ENCODE measurements around the gene AGFG1.

Gene AGFG1

DNA sequence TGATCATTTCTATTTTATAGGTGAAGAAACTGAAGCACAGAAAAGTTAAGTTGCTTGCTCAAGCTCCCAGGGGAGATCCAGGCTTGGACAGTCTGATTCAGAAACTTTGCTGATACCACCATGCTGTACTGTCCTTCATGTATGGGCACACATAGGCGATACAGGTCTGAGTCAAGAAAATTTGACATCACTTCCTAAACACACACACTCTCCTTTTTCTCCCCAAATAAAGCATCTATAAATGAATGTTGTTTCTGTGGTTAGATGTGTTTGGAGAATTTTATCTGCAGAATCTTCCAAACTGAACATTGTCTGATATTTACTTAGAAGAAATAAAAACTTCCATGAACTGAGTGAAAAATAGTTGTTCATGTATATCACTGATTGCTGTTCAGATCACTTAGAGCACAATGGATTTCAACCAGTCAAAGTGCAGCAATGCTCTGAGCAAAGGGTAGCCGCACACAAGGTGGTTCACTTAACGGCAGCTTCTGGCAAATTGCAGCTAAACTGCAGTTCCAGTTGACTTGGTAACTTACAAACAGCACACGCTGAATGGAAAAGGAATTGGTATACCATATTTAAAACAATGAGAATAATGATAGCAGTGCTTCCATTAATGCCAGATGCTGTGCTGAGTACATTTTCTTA lies 10.0 kb upstream of the AGFG1 start:
- DNase-seq (ENCODE audit: low spot score): peak; percentile 21

DNA sequence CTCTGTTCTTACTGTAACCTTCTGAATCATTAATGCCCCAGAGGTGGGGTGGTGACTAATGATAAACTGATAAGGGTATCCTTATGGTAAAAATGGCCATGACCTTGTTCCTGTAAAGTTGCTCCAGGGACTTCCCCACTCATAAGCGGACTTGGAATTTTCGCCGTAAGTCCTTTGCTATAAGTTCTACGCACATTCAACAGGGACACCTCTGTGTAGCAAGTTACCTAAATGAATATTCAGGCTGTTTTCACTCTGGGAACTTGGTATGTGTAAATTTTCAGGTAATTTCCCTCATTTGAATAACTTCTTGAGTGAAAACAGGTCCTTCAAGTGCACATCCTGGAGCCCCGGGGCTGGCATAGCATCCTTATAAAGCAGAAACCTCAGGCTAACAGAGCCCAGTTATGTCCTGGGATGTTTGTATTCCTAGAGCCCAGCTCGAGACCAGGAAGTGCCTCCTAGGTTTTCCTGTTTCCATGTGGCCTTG lies 9.4 kb upstream of the AGFG1 start:
- no peak for DNase-seq (ENCODE audit: low spot score)

DNA sequence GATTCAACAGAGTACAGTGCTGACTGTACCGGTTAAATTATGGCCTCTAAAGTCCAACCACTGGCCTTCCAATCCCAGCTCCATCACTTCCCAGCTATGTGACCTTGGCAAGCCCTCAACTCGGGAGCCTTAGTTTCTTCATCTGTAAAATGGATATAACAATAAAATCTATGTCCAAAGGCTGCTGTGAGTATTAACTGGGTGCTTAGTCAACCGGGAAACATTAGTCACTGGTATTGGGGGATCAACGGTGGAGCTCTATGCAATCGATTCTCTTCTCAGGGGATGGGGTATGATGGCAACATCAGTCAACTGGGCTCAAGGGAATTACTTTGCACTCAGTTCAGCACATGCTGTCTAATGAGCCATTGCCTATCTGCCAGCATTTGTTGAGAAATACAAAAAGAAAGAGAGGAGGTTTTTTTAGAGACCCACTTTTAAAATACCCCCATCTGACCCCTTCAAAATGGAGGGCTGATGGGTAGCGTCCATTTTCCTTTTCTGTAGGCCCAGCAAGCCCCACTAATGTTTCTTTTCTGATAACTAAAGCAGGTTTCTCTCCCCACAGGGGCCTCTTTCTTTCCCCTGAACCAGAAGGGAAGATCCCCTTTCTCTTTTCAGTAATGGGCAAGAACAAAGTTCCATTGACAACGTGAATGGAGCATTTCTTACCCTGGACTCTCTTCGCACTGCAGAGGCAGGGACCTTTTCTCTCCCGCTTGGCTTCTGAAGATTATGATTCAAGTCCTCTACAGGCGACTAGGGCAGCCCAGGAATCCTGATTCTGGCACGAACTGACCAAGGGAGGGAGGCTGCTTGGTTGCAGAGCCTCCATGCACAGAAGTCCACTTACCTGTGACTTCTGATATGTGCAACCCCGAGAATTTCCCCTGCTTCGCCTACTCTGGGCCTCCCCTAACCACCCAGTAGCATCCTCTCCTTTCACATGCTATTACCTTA lies 8.7 kb upstream of the AGFG1 start:
- peak; percentile 20 for DNase-seq (ENCODE audit: low spot score)

DNA sequence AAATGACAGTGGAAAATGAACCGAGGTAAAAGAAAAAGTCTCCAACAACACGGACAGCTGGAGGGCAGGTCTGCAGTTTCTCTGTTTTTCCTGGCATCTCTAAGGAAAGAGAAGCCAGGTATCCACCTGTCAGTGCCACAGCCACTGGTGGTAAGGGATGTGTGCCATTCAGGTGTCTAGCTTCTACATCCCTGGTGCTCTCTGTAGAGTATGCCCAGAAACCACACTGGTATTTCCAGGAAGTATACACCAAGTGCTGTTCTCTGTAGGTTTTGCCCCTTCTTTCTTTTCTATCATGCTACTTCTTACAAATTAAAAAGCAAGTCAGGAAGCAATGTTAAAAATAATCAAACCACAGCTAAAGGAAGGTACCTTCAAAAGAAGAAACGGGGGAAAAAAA lies 7.6 kb upstream of the AGFG1 start:
- DNase-seq (ENCODE audit: low spot score): peak; percentile 63

DNA sequence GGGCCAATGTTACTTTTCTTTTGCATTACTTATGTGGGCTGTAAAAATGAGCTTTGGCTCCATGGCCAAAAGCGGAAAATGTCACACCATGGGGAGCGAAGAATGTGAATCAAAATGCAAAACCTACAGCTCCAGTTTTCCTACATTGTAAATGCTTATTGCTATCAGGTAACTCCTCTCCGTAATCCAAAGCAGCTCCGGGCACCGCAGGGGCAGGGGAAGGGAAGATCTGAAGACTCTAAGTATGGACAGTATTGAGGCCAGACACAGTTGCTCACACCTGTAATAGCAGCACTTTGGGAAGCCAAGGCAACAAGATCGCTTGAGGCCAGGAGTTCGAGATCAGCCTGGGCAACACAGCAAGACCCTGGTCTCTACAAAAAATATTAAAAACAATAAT lies 7.1 kb upstream of the AGFG1 start:
- DNase-seq (ENCODE audit: low spot score): no peak

DNA sequence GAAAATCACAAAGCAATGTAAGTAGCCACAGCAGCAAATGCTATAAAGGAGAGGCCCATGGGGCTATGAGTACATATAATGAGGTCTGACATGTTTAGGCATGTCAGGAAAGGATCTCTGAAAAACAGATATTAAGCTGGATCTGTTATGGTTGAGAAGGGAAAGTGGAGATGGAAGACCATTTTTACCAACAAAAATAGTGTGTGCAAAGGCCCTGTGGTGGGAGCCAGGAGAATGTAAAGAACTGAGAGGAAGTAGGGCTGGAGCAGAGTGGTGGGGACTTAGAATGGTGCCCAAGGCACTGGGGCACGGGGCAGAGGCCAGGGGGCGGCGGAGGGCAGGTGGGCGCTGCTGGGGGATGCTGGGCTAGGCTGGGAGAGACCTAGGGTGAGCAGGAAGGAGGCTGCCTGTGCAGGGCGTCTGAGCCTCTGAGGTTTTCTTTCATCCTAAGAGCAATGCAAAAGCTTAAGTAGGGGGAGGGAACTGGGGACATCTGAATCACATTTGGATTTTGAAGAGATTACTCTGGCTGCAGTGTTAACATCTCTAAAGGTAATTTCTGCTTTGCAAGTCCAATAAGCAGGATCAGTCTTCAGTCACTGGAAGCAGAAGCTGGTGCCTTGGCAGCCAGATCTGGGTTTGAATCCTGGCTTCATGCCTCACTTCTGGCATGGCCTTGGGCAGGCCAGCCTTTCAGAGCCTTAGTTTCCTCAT lies 4.9 kb upstream of the AGFG1 start:
- DNase-seq (ENCODE audit: low spot score): no peak

DNA sequence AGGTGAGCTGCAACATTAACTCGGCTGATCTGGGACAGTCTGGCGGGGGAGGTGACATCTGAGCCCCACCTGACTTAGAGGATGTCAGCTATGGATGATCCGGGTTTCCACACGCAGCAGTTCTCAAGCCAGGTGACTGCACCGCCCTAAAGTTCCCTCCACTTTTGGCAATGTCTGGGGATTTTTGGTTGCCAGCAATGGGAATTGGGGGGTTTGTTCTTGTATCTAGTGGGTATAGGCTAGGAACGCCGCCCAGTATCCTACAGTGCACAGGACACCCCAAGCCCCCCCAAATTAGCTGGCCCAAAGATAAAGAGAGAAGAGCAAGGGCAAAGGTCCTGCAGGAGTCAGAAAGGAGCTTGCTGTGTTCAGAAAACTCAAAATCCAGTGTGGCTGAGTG lies 544 bp upstream of the AGFG1 start:
- no peak for DNase-seq (ENCODE audit: low spot score)

DNA sequence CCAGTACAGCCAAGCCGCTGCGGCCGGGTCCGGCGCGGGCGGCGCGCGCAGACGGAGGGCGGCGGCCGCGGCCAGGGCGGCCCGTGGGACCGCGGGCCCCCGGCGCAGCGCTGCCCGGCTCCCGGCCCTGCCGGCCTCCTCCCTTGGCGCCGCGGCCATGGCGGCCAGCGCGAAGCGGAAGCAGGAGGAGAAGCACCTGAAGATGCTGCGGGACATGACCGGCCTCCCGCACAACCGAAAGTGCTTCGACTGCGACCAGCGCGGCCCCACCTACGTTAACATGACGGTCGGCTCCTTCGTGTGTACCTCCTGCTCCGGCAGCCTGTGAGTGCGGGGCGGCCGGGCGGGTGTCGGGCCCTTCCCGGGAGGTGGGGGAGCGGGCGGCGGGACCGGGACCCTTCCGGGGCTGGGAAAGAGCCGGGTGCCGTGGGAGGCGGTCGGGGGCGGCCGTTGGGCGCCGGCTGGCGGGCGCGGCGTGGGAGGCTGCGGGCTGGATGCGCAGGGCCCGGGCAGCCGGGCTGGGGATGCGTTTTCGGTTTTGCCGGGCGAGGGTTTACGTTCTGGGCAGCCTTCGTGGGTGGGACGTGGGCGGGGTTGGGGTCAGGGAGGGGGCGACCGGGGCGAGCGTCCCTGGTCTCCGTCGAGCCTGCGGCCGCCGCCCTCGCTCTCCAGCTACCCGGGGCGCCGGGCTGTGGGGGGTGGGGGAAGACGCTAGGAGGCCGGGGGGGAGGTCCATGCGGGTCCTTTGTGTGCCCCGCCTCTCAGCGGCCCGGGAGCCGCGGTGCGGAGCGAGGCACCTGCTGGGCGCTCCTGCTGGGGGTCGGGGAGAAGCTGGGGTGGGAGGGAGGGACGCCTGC lies 537 bp downstream of the AGFG1 start:
- DNase-seq (ENCODE audit: low spot score): peak; percentile 38

DNA sequence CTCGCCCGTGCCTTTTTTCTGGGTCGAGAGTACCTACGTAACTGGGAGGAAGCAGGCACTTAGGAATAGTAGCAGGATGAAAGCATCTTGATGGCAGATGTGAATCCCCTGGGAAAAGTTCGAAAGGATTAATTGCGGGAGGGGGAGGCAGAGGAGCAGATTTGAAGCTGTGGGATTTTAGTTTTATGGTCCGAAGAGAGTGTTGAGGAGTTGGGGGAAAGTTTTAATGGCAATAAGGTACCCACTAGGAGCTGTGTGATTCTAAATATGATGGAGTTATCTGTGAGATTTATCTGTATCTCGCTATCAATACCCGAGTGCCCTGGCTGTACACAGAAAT lies 1.1 kb downstream of the AGFG1 start:
- DNase-seq (ENCODE audit: low spot score): no peak

DNA sequence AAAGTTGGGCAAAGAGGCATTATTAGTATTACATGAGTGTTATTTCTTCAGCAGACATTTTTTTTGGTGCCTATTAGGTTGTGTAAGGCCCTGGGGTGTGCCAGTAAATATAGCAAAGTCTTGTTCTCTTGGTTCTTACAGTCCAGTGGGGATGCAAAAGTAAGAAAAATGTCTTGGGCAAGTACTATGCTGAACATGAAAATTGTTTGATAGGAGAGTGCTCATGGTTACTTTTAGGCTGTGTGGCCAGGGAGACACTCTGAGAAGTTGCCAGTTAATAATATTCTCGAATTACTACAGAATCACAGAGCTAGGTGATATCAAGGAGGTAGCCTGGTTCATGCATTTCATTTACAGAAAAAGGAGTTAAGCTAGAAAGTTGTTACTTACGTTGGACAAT lies 1.9 kb downstream of the AGFG1 start:
- DNase-seq (ENCODE audit: low spot score): no peak

DNA sequence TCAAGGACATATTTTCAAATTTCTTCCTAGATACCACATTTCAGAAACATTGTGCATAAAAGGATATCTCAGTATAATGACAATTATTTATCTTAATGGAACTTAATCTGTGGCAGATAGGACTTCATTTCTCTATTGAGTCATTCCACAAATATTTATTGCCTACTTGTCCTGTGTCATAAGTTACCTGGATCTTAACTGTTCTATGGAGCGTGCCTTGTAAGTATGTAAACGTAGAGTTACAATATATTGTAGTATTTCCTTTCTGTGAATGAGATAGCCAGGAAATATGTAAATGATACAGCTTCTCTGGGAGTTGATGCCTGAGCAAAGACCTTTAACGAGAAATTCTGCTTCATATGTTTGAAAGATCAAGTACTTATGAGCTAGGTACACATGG lies 2.5 kb downstream of the AGFG1 start:
- DNase-seq (ENCODE audit: low spot score): no peak

DNA sequence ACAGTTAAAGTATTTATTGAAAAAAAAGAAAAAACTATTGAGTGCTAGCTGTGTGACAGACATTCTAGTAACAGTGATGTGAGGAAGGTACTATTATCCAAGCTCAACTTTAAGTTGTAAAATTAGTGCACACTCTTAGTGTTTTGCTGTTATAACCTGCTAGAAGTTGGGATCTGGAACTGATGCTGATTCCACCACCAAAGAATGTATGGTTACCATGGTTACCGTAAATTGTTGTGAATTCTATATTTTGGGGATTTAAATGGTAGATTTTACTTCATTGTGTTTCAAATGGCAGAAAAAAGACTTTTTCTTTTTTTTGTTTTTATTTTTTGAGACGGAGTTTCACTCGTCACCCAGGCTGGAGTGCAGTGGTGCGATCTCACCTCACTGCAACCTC lies 5.3 kb downstream of the AGFG1 start:
- no peak for DNase-seq (ENCODE audit: low spot score)

DNA sequence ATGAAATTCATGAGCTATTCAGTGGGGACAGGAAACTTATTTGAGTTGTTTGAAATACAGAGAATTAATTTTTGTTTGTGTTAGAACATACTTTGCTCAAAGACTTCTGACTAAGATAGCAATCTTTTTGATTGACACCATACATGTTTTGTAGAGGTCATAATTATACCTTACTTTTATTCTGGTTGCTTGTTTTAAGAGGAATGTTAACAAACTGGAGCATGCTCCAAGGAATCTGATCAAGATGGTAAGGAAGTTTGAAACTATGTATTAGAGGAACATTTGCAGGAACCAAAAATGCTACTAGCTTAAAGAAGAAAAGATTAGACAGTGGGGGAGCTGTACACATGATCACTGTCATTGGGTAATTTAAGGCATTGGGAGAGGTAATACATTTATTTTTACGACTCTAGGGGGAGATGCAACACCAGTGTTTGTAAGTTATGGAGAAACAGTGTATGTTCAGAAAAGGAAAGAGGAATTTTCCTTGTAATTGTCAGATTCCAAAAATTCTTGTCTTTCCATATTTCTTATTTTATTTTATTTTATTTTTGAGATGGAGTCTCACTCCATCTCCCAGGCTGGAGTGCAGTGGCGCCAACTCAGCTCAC lies 8.0 kb downstream of the AGFG1 start:
- DNase-seq (ENCODE audit: low spot score): peak; percentile 23

DNA sequence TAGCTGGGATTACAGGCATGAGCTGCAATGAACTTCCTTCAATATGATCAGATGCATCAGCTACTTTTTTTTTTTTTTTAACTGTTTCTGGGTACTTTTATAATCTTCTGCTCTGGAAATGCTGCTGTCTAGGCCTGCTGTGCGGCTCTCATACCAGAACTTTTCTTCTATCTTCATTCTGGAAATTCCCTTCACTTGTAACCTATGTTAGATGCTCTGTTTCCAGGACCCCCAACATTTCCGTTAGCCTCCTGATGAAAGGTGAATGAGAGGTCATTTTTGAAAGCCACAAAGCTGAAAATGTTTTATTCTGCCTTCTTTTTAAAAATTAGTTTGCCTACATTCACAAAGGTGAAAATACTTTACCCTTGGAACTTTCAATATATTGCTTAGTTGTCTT lies 8.6 kb downstream of the AGFG1 start:
- DNase-seq (ENCODE audit: low spot score): no peak

DNA sequence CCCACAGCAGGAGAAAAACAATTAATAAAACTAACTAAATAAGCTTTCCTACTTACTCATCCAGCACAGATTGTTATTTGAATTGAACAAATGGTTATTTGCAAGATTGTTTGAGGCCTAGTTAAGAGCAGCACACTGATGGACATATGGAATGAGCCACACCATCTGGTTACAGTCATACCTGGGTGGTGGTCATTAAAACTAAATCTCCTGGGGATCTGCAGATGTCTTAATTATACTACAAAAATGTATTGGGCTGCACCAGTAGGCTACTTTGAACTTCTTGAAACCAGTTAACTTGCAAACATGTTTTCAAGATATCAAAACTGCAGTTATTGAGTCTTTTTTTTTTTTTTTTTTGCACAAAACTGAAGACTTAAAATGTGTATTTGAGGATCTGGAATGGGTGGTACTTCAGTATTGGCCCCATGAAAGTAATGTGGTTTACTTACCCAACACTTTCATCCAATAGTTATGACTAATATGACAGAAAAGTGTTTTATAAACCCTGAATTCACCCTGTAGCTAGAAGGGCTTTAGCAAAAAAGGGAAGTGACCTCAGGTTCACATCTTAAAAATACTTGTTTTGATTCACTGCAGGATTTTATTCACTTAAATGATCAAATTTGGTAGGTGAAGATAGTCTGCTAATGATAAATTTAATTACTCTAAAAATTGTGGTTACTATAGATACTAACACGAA lies 10.8 kb downstream of the AGFG1 start:
- peak; percentile 25 for DNase-seq (ENCODE audit: low spot score)

DNA sequence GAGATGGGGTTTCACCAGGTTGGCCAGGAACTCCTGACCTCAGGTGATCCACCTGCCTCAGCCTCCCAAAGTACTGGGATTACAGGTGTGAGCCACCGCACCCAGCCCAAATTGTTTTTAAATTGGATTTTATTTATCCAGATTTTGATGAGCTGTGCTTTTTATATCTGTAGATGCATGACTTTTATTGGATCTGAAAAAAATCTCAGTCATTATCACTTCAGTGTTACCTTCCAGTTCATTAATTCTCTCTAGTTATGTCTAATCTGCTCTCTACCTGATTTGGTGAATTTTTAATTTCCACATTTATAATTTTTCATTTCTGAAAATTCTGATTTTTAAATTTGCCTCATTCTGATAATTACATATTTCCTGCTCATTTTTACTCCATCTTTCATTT lies 13.5 kb downstream of the AGFG1 start:
- no peak for DNase-seq (ENCODE audit: low spot score)

DNA sequence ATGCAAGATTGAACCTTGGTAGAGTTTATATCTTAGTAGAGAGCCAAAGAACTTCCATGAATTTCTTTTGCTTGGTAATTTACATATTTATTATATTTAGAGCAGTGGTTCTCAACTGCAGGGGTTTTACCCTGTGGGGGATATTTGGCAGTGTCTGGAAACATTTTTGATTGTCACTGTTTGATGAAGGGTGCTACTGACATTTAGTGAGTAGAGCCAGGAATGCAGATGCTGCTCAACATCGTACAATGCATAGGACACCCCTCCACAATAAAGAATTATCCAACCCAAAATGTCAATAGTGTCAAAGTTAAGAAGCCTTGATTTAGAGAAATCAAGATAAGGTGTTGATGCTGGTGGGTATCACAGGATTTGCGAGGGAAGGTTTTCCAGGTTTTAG lies 14.7 kb downstream of the AGFG1 start:
- DNase-seq (ENCODE audit: low spot score): no peak

DNA sequence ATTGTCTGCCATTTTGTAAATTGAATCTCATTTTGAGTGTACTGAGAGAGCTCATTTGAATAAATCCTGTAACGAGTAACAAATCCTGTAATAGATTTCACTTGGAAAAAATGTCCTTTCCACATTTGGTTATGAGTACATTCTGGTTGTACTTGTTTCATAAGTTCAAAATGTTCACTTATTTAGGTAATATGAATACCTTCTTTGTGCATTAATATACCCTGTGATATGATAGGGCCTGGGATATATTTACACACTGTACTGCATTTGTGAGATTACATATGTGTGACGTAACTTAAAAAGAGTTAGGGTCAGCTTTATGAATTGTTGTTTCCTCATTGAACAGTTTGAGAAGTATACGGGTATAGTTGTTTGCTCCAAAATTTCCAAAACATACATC lies 16.1 kb downstream of the AGFG1 start:
- DNase-seq (ENCODE audit: low spot score): no peak

DNA sequence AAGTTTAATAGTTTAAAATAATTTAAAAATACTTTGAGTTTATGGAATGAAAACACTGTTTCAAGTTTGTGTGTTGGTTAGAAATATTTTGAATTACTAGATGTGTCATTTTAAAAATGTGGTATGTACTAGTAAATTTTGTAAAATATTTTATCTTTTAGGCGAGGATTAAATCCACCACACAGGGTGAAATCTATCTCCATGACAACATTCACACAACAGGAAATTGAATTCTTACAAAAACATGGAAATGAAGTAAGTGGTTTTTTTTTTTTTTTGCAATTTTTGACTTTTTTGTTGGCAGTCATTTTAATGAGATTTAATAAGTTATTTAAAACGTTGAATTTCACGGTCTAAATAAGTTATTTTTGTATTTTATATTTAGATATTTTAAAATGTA lies 19.4 kb downstream of the AGFG1 start:
- DNase-seq (ENCODE audit: low spot score): no peak

DNA sequence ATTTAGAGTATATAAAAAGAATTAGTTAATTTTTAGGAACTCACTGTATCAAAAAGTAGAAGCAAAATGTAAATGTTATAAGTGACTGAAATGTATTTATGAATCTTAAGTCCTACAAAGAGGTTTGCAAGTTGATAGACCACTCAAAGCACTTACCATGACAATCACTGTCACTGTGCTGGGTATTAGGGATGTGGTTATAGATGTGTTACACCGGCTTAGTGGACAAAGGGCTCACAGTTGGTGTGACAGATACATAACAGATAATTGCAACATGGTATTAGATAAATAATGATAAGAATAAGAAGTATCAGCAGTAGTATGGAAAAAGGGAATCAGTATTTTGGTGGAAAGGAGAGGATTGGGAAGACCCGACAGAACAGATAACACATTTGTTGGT lies 21.6 kb downstream of the AGFG1 start:
- no peak for DNase-seq (ENCODE audit: low spot score)

DNA sequence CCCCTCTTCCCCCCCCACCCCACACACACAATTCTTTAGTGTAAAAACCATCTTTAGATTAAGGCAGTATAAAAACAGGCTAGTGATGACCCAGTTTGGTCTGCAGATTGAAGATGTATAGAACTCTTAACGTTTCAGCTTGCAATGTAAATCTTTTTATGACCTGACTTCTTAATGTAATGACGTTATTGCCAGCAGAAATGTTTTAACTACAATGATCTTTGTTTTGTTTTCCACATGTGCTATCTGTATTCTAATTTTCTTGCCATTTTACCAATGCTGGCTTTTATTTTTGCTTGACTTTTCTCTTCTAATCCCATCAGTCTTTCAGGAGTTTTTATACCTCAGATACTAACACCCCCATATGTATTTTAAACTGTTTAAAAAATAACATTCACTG lies 25.2 kb downstream of the AGFG1 start:
- DNase-seq (ENCODE audit: low spot score): no peak

Data from CD4-positive, alpha-beta T cell treated with Interleukin-2 at 100 ng/mL for 4 hours (primary cell).